ENCODE measurements around the gene TIMD4.

TIMD4 gene

GRCh38 chr5:156920861-156921431 is 42.1 kb downstream of the TIMD4 start:
- DNase-seq, result no peak

- DNase-seq, result peak; percentile 30
These were observed 42.8 kb downstream of the TIMD4 start for GRCh38 chr5:156920042-156920860.

- no peak for DNase-seq
These were observed 44.6 kb downstream of the TIMD4 start for GRCh38 chr5:156918311-156918845.

GRCh38 chr5:156914371-156914737 is 48.7 kb downstream of the TIMD4 start:
- no peak for DNase-seq

- DNase-seq, result peak; percentile 32
These were observed 49.2 kb downstream of the TIMD4 start for GRCh38 chr5:156913719-156914370.

- DNase-seq, result no peak
These were observed 49.7 kb downstream of the TIMD4 start for GRCh38 chr5:156913355-156913718.

- no peak for DNase-seq
These were observed 50.2 kb downstream of the TIMD4 start for GRCh38 chr5:156912869-156913268.

GRCh38 chr5:156909180-156909579 is 53.8 kb downstream of the TIMD4 start:
- no peak for DNase-seq

- DNase-seq, result no peak
These were observed 55.4 kb downstream of the TIMD4 start for GRCh38 chr5:156907667-156908066.

- no peak for DNase-seq
These were observed 56.2 kb downstream of the TIMD4 start for GRCh38 chr5:156906807-156907206.

- no peak for DNase-seq
These were observed 66.5 kb downstream of the TIMD4 start for GRCh38 chr5:156896546-156896945.

- no peak for DNase-seq
These were observed 69.5 kb downstream of the TIMD4 start for GRCh38 chr5:156893517-156893916.

- DNase-seq, result no peak
These were observed 70.2 kb downstream of the TIMD4 start for GRCh38 chr5:156892864-156893263.

- no peak for DNase-seq
These were observed 70.8 kb downstream of the TIMD4 start for GRCh38 chr5:156892223-156892622.

GRCh38 chr5:156888520-156888919 is 74.5 kb downstream of the TIMD4 start:
- DNase-seq, result no peak

- no peak for DNase-seq
These were observed 79.6 kb downstream of the TIMD4 start for GRCh38 chr5:156883316-156883875.

- DNase-seq, result no peak
These were observed 83.3 kb downstream of the TIMD4 start for GRCh38 chr5:156879665-156880285.

GRCh38 chr5:156871212-156871611 is 91.8 kb downstream of the TIMD4 start:
- no peak for DNase-seq

- DNase-seq, result no peak
These were observed 92.6 kb downstream of the TIMD4 start for GRCh38 chr5:156870498-156870839.

All from CD4-positive, alpha-beta T cell treated with Interleukin-15 for 1 hour (primary cell).